DMS79 treated with DMSO at 0.1 percent for 48 hours (cell line): ENCODE measurements around the gene PRKCA.
"Not testable (repeated sequence)": the region's sequence is repeated elsewhere in the genome, so short reads cannot be mapped to it uniquely, and the experiment has no call there.

Experiments
- DNase-seq: peaks from one replicate; lab custom pipeline; 2025; lab: John Stamatoyannopoulos, UW

PRKCA gene

GRCh38 chr17:66301864-66302741 is at the start of gene PRKCA:
PRKCA (plus strand) TSS chr17:66302613.
- peak; percentile 8 for DNase-seq

DNA sequence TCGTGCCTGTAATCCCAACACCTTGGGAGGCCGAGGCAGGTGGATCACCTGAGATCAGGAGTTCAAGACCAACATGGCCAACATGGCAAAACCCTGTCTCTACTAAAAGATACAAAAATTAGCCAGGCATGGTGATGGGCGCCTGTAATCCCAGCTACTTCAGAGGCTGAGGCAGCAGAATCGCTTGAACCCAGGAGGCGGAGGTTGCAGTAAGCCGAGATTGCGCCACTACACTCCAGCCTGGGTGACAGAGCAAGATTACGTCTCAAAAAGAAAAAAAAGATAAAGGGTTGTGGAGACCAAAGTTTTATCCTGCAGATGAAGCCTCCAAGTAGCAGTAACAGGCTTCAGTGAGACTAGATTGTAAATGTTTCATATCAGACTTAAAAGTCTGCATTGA is 49.0 kb upstream of the PRKCA start:
- DNase-seq = not testable (repeated sequence)

GRCh38 chr17:66255112-66255511 is 47.3 kb upstream of the PRKCA start:
- DNase-seq = peak; percentile 61

- peak; percentile 67 for DNase-seq
These were observed 46.9 kb upstream of the PRKCA start for GRCh38 chr17:66255527-66255971.

GRCh38 chr17:66260275-66260674 is 42.1 kb upstream of the PRKCA start:
- no peak for DNase-seq

GRCh38 chr17:66260688-66261087 is 41.7 kb upstream of the PRKCA start:
- peak; percentile 16 for DNase-seq

- no peak for DNase-seq
These were observed 39.6 kb upstream of the PRKCA start for GRCh38 chr17:66262767-66263166.

GRCh38 chr17:66264696-66265095 is 37.7 kb upstream of the PRKCA start:
- DNase-seq = no peak

DNA sequence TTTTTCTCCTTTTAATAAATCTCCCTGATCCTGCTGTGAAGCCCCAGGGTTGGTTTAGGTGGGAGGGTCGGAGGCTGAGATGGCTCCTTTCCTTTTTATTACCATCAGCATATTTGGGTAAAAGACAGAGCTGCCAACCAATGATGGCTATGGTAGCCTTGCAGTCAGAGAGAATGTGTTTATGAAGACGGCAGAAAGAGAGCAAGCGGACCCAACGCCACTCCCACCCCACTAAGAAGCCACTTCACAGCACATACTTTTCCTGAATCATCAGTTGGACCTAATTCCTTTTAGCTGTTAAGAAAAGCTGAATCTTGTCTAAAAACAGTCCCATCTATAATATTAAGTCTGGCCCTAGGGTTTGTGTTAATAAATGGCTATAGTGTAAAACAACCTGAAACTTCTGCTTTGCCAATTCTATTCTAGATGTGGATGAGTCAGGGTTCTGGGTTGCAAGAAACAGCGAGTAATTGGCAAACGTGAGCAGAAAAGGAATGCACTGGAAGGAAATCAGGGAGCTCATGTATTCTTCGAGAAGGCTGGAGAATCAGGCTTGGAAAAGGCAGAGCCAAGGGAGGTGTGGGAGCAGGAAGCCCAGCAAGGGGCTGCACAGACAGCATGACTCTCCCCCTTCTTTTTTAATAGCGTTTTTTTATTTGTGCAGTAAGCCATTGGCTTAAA is 34.0 kb upstream of the PRKCA start:
- no peak for DNase-seq

DNA sequence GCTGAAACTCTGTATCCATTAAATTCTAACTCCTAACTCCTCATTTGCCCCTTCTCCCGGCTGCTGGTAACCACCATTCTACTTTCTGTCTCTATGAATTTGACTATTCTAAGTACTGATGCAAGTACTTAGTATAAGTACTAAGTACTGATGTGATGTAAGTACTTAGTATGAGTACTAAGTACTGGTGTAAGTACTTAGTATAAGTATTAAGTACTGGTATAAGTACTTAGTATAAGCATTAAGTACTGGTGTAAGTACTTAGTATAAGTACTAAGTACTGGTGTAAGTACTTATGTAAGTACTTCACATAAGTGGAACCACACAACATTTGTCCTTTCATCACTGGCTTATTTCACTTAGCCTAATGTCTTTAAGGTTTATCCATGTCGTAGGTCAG is 32.3 kb upstream of the PRKCA start:
- no peak for DNase-seq

GRCh38 chr17:66271512-66271911 is 30.9 kb upstream of the PRKCA start:
- DNase-seq = no peak

DNA sequence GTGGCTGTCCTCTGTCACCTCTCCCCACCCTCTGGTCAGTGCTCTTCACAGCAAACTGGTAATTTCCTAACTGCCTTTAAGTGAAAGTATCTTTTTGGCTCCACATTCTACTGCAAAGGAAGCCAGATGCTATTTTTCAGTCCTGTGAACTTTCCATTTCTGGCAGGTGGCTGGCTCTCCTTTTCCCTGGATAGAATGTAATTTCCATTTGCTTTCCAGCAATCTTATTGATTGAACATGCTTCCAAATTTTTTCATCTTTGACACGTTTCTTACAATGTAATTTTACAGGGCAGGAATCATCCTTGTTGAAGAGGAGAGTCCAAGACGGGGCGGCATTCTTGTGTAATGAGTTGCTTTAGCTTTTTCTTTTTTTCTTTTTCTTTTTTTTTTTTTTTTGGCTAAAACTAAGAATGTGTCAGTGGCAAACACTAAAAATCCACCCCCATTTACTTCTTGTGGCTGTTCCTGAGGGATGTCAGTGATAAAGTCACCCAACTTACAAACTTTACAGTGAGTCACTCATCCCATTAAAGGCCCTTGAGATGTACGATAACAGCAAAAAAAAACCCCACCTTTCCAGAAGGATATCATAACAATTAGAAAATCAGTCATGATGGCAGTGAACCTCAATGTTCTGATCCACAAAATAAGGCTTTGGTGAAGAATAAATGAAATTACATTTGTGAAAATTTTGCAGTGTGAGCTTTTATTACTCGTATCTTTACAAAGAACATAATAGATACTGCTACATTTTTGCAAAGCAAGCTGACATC is 29.4 kb upstream of the PRKCA start:
- DNase-seq = no peak

- DNase-seq = no peak
These were observed 28.9 kb upstream of the PRKCA start for GRCh38 chr17:66273586-66273848.

DNA sequence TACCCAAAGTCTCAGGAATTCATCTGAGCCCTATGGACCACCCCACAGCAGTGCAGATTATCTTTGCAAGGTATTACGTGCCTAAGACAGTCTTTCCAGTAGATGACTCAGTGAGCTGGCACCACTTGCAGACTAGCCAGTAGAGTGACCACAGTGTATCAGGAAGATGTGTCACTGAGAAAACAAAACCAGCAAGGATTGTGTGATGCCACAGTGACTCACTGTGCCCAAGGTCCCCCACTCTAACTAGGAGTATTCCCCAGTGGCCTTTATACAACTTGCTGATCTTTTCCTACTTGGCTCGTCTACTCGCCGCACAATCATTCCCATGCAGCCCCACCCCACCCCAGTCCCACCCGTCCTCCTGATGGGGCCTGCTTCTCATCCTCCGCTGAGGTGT is 26.8 kb upstream of the PRKCA start:
- DNase-seq = no peak

- DNase-seq = no peak
These were observed 26.0 kb upstream of the PRKCA start for GRCh38 chr17:66276328-66276937.

DNA sequence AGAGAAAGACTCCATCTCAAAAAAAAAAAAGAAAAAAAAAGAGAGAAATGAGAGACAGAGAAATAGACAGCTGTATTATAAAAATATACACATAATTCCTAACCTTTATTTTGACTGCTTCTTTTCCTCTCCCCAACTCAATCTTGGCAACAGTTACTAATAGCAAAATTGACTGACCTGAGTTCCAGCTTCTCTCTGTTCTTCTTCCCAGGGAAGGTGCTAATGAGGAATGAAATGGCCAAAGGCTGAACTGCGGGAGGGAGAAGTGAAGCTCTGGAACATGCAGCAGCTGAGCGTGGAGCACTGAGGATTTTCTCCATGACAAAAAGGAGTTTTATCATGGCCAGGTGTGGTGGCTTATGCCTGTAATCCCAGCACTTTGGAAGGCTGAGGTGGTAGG is 25.2 kb upstream of the PRKCA start:
- DNase-seq = no peak

DNA sequence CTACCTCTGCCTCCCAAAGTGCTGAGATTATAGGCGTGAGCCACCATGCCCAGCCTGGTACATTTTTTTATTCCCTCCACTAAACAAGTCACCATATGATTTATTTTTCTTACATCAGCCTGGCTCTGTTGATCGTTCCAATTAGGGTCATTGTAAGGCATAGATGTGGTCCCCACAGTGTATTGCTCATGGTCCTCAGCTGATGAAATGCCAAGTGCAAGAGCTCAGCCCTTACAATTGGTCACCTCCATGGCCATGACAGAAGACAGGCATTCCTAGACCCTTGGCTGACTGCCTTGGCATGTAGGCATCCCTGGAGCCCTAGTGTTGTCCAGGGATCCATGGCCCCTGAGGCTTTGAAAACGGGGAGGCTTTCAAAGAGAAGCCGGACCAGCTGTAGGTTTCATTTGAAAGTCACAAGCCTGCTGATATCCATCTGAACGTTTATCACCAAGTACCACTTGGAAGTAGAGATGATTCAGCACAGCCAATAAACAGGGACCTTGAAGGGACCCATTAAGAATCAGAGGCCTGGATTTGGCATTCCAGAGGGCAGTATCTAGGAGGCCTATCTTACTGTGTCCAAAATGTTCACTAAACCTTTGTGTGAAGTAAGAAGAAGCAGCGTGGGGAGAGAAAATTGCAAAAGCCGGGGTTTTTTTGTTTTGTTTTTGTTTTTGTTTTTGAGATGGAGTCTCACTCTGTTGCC is 20.6 kb upstream of the PRKCA start:
- no peak for DNase-seq

GRCh38 chr17:66283296-66283934 is 19.0 kb upstream of the PRKCA start:
- no peak for DNase-seq

DNA sequence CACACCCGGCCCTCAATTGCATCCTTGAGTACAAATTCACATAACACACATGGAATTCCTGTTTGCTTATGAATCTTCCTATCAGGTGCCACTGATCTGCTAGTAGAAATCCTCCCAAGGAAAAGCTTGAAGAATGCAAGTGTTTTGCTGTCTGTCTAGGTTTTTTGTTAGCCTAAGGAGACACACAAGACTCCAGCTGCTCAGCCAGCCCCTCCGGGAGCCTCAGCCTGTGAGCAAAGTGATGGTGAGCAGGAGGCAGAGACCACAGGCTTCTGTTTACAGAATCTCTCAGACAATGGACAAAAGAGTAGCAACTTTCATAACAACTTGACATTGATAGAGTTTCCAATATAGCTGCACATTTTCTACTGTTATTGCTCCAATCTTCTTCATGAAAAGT is 18.4 kb upstream of the PRKCA start:
- no peak for DNase-seq

DNA sequence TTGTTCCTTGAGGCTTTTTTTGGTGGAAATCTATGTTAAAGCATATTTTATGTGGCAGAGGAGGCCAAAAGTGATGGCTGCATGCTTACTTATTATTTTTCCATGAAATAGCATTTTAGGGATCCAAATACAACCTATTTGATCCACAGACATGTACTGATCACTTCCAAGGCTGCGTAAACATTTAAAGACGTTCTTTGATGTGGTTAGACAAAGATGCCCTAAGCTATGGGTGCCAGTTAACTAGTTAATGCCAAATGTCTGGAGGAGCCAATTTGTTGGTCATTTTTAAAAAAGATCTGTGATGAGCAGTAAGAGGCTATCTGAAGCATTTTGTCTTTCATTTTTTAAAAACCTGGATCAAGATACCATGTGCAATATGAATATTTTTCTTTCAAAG is 17.3 kb upstream of the PRKCA start:
- no peak for DNase-seq

DNA sequence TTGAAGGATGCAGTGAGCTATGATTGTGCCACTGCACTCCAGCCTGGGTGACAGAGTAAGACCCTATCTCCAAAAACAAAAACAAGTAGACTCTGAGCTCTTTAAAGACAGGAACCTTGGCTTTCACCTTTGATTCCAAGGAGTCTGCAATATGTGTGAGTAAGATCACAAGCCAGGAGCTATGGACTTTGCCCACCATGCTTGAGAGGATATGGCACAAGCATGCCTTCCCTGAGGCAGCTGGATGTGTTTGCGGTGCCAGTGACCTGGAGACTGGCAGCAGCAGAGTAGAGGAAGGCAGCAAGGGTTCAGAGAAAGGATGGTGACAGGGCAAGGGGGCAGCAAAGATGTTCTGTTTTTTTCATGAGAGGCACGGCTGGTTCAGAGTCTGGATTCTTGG is 14.5 kb upstream of the PRKCA start:
- DNase-seq = no peak
